Measurements from ENCODE around the gene ADGRG4.

The ADGRG4 gene

GRCh38 chrX:136295380-136295779 lies 5.4 kb upstream of the ADGRG4 start:
- ChIA-PET CTCF (interaction anchor here (0.6 kb wide), 1 partner anchor 198 kb away, joined by 3 read pairs; no protein-coding TSS in a partner anchor), POLR2A (ENCODE audit: low non-redundant PET) (no interaction called here)
- TF ChIP-seq CTCF (conservative IDR thresholded peaks at IDR 0.05; ENCODE audit: low read depth): no peak
- DNase-seq (ENCODE audit: low spot score): no peak
- no peak overlapping the region for H3K27ac ChIP-seq

GRCh38 chrX:136303041-136303440 lies 2.3 kb downstream of the ADGRG4 start:
- CTCF ChIA-PET: no interaction called here
- no peak for DNase-seq (ENCODE audit: low spot score)
- no peak overlapping the region for H3K27ac ChIP-seq
- TF ChIP-seq CTCF (conservative IDR thresholded peaks at IDR 0.05; ENCODE audit: low read depth): no peak
- POLR2A ChIA-PET (ENCODE audit: low non-redundant PET): no interaction called here

- TF ChIP-seq CTCF (conservative IDR thresholded peaks at IDR 0.05; ENCODE audit: low read depth): no peak
- DNase-seq (ENCODE audit: low spot score): no peak
- ChIA-PET POLR2A (ENCODE audit: low non-redundant PET) (no interaction called here), CTCF (no interaction called here)
- no peak overlapping the region for H3K27ac ChIP-seq
These were observed 3.7 kb downstream of the ADGRG4 start for GRCh38 chrX:136304493-136304892.

- no peak for TF ChIP-seq CTCF (conservative IDR thresholded peaks at IDR 0.05; ENCODE audit: low read depth)
- H3K27ac ChIP-seq: no peak overlapping the region
- CTCF ChIA-PET: no interaction called here
- no peak for DNase-seq (ENCODE audit: low spot score)
- POLR2A ChIA-PET (ENCODE audit: low non-redundant PET): no interaction called here
These were observed 5.4 kb downstream of the ADGRG4 start for GRCh38 chrX:136306182-136306581.

- DNase-seq (ENCODE audit: low spot score): no peak
- ChIA-PET POLR2A (ENCODE audit: low non-redundant PET) (no interaction called here), CTCF (no interaction called here)
- no peak overlapping the region for H3K27ac ChIP-seq
- no peak for TF ChIP-seq CTCF (conservative IDR thresholded peaks at IDR 0.05; ENCODE audit: low read depth)
These were observed 6.7 kb downstream of the ADGRG4 start for GRCh38 chrX:136307471-136307870.

- ChIA-PET POLR2A (ENCODE audit: low non-redundant PET) (no interaction called here), CTCF (no interaction called here)
- no peak overlapping the region for H3K27ac ChIP-seq
- peak; percentile 55 for DNase-seq (ENCODE audit: low spot score)
- TF ChIP-seq CTCF (conservative IDR thresholded peaks at IDR 0.05; ENCODE audit: low read depth): no peak
These were observed 9.6 kb downstream of the ADGRG4 start for GRCh38 chrX:136310411-136310810.

- no peak for DNase-seq (ENCODE audit: low spot score)
- ChIA-PET CTCF (no interaction called here), POLR2A (ENCODE audit: low non-redundant PET) (no interaction called here)
- H3K27ac ChIP-seq: no peak overlapping the region
- TF ChIP-seq CTCF (conservative IDR thresholded peaks at IDR 0.05; ENCODE audit: low read depth): no peak
These were observed 17.4 kb downstream of the ADGRG4 start for GRCh38 chrX:136318156-136318555.
